22Rv1 (cell line): ENCODE results near the gene SPDL1.

ENCODE experiments used
- CTCF ChIP-seq: fragments of 450-650 bp; IDR thresholded peaks from 2 replicates; pipeline ENCODE4 v1.5.1; 2017; ENCODE audit warnings: mild to moderate bottlenecking
- ZFX ChIP-seq: fragments of 450-650 bp; IDR thresholded peaks from 2 replicates; pipeline ENCODE4 v1.6.1; 2017; ENCODE audit warnings: antibody characterized with exemption, borderline replicate concordance

GRCh38 chr5:169599451-169599850 lies 15.9 kb downstream of the SPDL1 start:
- TF ChIP-seq CTCF (no peak), ZFX (no peak)
